GM12878 (cell line): ENCODE data around the gene LRRC26.

Experiments used
- CBFB ChIP-seq: IDR thresholded peaks from 2 replicates; pipeline ENCODE4 v1.6.1; 2016; ENCODE audit warnings: antibody characterized with exemption, low read depth
- CTCF ChIP-seq, 3 experiments: IDR thresholded peaks in 2 of 3; conservative IDR thresholded peaks in 1 of 3; 2 replicates each; pipeline ENCODE4 v1.5.1; 2011; ENCODE audit warnings: low read depth in 3 of 3, low read length in 3 of 3, mild to moderate bottlenecking in 3 of 3, control low read depth in 2 of 3, moderate library complexity in 2 of 3, inconsistent platforms in 1 of 3, mixed read lengths in 1 of 3; ENCODE audit not compliant: control insufficient read depth in 2 of 3, insufficient read depth in 1 of 3; ENCODE audit errors: extremely low read depth in 1 of 3
- IKZF1 ChIP-seq: fragments of 450-650 bp; conservative IDR thresholded peaks from 2 replicates; pipeline ENCODE4 v1.6.1; 2017; ENCODE audit warnings: antibody characterized with exemption, mild to moderate bottlenecking
- RAD21 ChIP-seq: IDR thresholded peaks from 2 replicates; pipeline ENCODE4 v1.6.1; 2011; ENCODE audit warnings: mild to moderate bottlenecking, low read depth, low read length, moderate library complexity; ENCODE audit not compliant: insufficient read depth
- RFX5 ChIP-seq: IDR thresholded peaks from 2 replicates; pipeline ENCODE4 v1.6.1; 2011; ENCODE audit warnings: low read depth, low read length, improper control_type of control experiment
- TAF1 ChIP-seq: IDR thresholded peaks from 2 replicates; pipeline ENCODE4 v1.6.1; 2011; ENCODE audit warnings: mild to moderate bottlenecking, low read depth, low read length, borderline replicate concordance
- TCF7 ChIP-seq: IDR thresholded peaks from 2 replicates; pipeline ENCODE4 v1.6.1; 2014; ENCODE audit warnings: antibody characterized with exemption, borderline replicate concordance
- YBX1 ChIP-seq: fragments of 450-650 bp; IDR thresholded peaks from 2 replicates; pipeline ENCODE4 v1.6.1; 2016; ENCODE audit warnings: antibody characterized with exemption
- YY1 ChIP-seq: IDR thresholded peaks from 2 replicates; pipeline ENCODE4 v1.6.1; 2011; ENCODE audit warnings: low read depth, mild to moderate bottlenecking, low read length
- TF ChIP-seq, protein P1 (sequence below): IDR thresholded peaks from 2 replicates; pipeline ENCODE4 v1.6.1; 2011; ENCODE audit warnings: borderline replicate concordance, low read depth, mild to moderate bottlenecking, moderate library complexity, mixed read lengths, low read length; ENCODE audit not compliant: insufficient read depth; ENCODE audit errors: extremely low read length
- TF ChIP-seq, protein P2 (sequence below): fragments of 450-650 bp; IDR thresholded peaks from 2 replicates; pipeline ENCODE4 v1.6.1; 2016; ENCODE audit warnings: mild to moderate bottlenecking
- TF ChIP-seq, protein P3 (sequence below): IDR thresholded peaks from 2 replicates; pipeline ENCODE4 v1.6.1; 2011; ENCODE audit warnings: low read depth, mild to moderate bottlenecking, low read length, moderate library complexity, borderline replicate concordance; ENCODE audit errors: extremely low read depth

GRCh38 chr9:137136881-137137607 lies 32.8 kb downstream of the LRRC26 start:
- TF ChIP-seq CTCF (IDR thresholded peaks at IDR 0.05 in 2 of 3, conservative IDR thresholded peaks at IDR 0.05 in 1 of 3; ENCODE audit: control insufficient read depth in 2 of 3, extremely low read depth in 1 of 3, insufficient read depth in 1 of 3, low read depth in 3 of 3, low read length in 3 of 3): no peak
- TF ChIP-seq, protein P1, sequence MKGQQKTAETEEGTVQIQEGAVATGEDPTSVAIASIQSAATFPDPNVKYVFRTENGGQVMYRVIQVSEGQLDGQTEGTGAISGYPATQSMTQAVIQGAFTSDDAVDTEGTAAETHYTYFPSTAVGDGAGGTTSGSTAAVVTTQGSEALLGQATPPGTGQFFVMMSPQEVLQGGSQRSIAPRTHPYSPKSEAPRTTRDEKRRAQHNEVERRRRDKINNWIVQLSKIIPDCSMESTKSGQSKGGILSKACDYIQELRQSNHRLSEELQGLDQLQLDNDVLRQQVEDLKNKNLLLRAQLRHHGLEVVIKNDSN: no peak
- no peak for TF ChIP-seq RAD21
- no peak for TF ChIP-seq RFX5
- TF ChIP-seq CBFB: no peak
- TF ChIP-seq TCF7: no peak
- no peak for TF ChIP-seq TAF1
- no peak for TF ChIP-seq YY1
- TF ChIP-seq, protein P2, sequence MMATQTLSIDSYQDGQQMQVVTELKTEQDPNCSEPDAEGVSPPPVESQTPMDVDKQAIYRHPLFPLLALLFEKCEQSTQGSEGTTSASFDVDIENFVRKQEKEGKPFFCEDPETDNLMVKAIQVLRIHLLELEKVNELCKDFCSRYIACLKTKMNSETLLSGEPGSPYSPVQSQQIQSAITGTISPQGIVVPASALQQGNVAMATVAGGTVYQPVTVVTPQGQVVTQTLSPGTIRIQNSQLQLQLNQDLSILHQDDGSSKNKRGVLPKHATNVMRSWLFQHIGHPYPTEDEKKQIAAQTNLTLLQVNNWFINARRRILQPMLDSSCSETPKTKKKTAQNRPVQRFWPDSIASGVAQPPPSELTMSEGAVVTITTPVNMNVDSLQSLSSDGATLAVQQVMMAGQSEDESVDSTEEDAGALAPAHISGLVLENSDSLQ: no peak
- no peak for TF ChIP-seq YBX1
- TF ChIP-seq, protein P3, sequence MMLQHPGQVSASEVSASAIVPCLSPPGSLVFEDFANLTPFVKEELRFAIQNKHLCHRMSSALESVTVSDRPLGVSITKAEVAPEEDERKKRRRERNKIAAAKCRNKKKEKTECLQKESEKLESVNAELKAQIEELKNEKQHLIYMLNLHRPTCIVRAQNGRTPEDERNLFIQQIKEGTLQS: no peak
- TF ChIP-seq IKZF1: no peak
